Right forelimb (tissue), 1 donor: ENCODE results near the gene MICALL2.

ENCODE experiments used
- DNase-seq: peaks from one replicate; pipeline ENCODE4 v3.0.0-alpha.2; 2018

MICALL2 gene

DNA sequence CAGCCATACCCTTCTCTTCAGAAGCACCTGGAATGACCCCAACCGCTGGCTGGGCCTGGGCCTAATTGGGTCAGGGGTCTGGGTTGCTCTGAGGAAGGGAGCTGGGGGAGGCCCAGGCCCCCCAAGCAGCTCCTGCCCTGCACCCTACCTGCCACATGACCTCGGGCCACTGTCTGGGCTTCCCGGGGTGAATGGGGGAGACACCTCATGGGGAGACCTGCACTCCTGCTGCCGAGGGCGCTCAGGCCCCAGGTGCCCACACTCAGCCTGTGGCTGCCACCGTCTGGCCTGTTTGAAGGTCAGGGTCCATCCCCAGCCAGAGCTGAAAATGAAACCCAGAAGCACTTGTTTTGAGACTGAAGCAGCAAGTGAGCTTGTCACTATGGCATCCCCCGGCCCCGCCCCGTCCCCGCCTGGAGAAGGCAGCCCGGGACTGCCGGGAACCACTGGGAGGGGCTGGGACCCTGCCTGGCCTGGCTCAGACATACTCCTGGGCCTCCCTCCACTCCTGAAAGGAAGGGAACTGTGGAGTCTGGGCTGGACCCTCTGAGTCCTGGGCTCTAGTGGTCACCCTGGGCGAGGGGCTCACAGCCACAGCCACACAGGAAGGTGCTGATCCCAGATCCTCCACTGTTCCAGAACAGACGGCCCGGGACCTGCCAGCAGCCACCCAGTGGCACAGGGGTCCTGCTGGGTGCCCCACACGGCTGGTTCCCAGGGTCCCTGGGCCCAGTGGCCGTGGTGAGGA lies 7.4 kb upstream of the MICALL2 start:
- peak; percentile 82 for DNase-seq

DNA sequence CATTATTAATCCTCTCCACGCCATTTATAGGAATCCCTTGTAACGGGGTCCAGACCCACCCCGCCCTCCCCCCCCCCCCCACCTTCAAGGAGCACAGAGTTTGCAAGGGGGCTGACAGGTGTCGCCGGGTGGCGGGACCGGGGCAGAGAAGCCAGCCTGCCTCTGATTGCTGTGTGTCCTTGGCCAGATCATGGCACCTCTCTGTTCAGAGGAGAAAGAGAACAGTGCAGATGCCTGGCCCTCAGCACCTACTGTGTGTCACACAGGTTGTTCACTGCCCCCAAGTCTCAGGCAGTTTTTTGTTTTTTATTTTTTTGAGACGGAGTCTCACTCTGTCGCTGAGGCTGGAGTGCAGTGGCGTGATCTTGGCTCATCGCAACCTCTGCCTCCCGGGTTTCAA lies 5.4 kb upstream of the MICALL2 start:
- DNase-seq: no peak

GRCh38 chr7:1463676-1464223 lies 4.5 kb upstream of the MICALL2 start:
- no peak for DNase-seq

DNA sequence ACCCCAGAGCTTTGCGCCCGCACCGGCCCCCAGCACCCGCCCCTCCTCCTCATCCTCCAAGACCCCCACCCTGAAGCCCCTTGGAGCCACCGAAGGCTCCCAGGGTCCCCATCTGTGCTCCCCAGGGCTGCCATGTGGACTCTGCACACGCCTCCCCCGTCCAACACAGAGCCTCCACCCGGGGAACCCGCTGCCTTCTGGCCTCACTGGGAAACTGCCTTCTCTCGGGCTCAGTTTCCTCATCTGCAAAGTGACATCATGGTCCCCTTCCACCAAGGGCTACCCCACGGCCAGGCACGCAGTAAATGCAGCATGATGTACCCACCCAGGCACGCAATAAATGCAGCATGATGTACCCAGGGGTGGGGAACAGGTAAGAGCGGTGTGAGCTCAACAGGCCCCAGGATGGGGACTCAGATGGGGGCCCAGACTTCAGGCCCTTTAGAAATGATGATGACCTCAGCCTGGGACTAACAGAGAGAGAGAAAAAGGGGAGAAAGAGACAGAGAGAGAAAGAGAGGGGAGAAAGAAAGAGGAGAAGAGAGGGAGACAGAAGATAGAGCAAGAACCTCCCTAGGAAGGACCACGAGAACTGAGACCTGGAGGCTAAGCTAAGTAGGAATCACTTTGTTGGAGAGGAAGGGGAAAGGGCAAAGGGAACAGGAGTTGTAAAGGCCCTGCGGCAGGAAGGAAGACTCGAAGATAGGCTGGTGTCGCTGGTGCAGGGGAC lies 2.5 kb upstream of the MICALL2 start:
- DNase-seq: no peak

GRCh38 chr7:1460821-1461645 lies 1.8 kb upstream of the MICALL2 start:
- no peak for DNase-seq

GRCh38 chr7:1459920-1460820 lies 900 bp upstream of the MICALL2 start:
- no peak for DNase-seq

DNA sequence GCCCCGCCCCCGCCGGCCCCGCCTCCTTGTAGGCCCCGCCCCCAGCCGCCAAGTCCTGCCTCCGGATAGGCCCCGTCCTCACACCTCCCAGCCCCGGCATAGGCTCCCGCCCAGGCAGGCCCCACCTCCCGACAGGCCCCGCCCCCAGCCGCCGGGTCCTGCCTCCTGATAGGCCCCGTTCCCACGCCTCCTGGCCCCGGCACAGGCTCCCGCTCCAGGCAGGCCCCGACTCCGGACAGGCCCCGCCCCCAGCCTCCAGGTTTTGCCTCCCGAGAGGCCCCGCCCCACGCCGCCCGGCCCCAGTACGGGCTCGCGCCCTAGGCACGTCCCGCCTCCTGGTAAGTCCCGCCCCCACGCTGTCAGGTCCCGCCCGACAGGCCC lies 232 bp upstream of the MICALL2 start:
- DNase-seq: peak; percentile 99

- no peak for DNase-seq
These were observed 1.2 kb downstream of the MICALL2 start for GRCh38 chr7:1457949-1458682.

- no peak for DNase-seq
These were observed 2.0 kb downstream of the MICALL2 start for GRCh38 chr7:1457059-1457948.

- no peak for DNase-seq
These were observed 3.3 kb downstream of the MICALL2 start for GRCh38 chr7:1455955-1456354.

DNA sequence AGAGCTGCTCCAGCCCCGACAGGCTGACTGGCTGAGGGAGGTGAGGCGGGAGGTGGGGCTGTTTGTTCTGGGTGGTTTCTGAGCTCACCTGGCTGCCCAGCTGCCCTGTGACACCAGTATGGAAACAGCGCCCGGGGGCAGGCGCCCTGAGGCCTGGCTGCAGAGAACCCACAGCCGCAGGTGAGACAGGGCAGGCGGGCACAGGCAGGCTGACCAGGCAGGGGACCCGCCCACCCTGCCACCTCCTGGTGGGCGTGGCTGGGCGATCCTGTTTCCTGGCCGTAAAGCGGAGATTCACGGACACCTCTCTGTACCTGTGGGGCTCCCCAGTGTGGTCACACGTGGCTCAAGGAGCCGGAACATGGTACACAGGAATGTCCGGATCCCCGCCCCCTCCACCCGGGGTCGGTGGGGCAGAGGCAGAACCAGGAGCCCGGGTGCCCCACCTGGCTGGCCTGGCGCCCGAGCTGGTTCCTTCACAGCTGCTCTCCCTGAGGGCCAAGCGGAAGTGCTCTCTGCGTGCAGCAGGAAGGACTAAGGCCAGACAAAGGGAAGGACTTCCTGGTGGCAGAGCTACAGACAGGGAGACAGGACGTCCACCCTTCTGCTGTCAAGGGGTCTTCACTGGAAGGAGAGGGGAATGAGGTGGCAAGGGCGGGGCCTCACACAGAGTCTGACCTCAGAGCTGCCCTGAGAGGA lies 3.9 kb downstream of the MICALL2 start:
- no peak for DNase-seq

- peak; percentile 68 for DNase-seq
These were observed 4.7 kb downstream of the MICALL2 start for GRCh38 chr7:1454542-1454941.

- no peak for DNase-seq
These were observed 7.1 kb downstream of the MICALL2 start for GRCh38 chr7:1452205-1452604.

- DNase-seq: no peak
These were observed 8.3 kb downstream of the MICALL2 start for GRCh38 chr7:1450987-1451386.

DNA sequence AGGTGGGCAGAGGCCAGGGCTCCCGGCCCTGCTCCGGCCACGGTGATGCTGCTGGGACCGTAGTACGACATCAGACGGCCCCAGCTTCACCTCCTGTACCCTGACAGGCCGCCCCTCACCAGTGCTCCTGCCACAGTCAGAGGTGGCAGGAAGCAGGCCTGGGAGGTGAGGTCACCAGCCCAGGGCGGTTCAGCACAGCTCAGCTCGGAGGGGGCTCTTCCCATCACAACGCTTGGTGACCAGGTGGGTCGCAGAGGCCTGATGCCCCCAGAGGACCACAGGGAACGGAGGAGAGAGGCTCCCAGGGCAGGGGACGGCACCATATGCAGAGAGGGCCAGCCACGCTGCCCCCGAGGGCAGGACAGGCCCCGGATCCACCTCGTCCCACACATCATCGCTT lies 8.8 kb downstream of the MICALL2 start:
- no peak for DNase-seq

DNA sequence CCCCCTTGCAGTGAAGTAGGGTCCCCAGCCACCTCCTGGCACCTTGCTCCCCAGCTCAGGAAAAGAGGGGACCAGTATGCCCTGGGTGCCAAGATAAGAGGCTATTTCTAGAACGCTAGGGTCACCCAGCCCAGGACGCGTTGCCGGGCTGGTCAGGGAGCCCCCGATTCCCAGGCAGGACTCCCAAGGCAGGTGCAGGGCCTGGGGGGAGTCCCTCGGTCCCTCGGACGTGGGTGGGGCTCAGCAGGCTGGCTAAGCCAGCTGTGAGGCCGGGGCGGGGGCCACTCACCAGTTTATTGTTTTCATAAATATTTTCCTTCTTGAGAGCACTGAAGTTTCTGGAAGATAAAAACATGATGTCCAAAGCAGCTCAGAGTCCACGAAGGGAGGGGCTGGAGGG lies 9.3 kb downstream of the MICALL2 start:
- DNase-seq: no peak

DNA sequence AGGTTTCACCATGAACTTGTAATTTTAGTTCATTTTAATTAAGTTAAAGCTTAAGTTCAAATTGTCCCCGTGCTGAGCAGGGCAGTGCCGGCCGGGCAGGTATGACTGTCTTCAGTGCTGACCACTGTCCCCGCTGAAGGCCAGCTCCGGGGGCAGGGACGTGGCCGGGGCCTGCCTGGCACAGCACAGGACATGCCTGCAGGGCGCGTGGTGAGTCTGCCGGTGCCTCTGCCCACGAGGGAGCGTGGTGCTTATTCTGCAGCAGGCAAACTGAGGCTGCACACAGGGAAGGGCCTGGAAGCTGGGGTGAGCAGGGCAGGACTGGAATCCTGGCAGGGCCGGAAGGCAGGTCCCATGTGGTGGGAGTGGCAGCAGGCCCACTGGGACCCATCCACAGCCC lies 9.8 kb downstream of the MICALL2 start:
- no peak for DNase-seq

DNA sequence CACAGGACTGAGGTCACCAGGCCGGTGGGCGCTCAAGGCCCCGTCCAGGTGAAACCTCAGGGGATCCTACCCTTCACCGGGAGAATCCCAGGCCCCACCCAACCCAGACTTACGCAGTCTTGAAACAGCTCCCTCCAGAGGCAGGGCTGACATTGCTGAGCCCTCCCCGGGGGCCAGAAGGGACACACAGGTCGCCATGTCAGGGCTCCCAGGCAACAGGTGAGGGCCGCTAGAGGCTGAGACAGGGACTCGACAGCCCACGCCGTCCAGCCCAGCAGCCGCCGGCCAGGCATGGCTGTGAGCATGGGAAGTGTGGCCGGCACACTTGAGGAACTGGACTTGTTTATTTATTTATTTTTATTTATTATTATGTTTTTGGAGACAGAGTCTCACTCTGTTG lies 10.3 kb downstream of the MICALL2 start:
- DNase-seq: no peak

DNA sequence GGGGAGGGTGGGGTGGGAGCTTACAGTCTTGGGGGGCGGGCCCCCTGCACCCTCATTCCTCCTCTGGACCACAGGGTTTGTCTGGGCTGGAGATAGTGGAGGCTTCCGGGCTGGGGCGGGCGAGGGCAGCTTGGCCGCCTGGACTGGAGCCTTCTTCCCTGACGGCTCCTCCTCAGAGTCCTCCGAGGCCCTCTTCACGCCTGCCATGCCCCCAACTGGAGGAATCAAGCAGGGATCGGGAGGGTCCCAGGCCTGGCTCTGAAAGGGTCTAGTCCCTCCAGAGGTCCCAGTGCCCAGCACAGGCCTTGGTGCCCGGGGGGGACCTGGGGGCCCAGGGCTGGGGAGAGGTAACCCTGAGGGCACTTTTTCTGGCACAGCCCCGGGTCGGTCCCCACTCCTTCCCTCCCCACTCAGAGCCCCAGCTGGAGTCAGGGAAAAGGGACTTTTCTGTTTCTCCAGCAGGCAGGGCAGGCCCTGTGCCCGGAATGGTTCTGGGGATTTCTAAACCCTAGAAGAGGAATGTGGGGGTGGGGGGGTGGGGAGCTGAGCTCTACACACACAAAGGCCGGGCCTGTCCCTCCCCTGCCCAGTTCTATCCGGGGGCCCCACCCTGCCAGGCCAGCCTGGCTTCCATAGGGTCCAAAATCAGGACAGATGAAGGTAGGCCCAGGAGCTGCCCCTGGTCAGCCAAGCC lies 11.6 kb downstream of the MICALL2 start:
- no peak for DNase-seq
